SHP77 (cell line): ENCODE data around the gene L3MBTL1.

Source experiments
- DNase-seq, 2 experiments: peaks; one replicate each; lab custom pipeline; 2025; lab: John Stamatoyannopoulos, UW

Gene L3MBTL1

GRCh38 chr20:43535370-43536004 lies 28.0 kb downstream of the L3MBTL1 start:
- no peak for DNase-seq

- DNase-seq = no peak
Observed at GRCh38 chr20:43536041-43536816, 28.7 kb downstream of the L3MBTL1 start.

- DNase-seq = no peak
Observed at GRCh38 chr20:43536817-43537440, 29.4 kb downstream of the L3MBTL1 start.

DNA sequence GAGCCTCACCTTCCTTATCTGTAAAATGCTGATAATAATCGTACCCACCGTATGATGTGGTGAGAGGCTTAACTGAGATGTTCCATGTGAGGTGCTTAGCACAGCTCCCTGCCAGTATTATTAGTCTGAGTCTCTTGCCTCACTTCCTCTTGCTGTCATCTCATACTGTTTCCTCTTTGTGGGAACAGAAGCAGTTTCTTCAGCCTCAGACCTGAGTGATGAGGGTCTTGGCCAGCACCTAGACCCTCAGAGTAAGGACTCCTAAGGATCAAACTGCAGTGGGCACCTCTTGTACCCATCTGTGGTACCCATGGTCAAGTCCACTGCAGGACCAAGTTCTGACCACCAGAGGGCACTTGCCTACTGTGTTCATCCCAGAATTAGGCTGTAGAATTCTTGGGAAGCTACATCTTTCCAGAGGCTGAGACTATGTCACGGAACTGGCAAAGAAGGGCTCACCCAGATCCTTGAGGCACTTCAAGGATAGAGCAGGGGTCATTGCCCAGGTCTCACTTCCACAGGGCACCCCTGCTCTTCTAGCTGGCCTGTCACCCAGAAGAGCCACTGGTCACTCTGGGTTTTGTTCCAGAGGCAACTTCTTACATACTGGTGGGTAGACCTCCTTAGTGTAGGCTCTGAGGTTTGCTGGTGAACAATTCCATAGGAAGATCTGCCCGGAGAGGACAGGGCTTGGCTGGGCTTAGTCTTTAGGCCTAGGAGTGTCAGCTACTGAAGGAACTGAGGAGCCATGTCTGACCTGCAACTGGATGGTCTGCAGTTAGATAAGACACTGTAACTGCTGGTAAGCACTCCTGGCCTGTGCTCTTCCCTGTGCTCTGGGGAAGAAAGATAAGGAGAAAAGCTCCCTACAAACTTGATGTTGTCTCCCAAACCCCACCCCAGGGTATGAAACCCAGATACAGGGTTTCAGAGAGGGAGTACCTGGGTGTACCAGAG lies 30.7 kb downstream of the L3MBTL1 start:
- DNase-seq = peak; percentile 19 to 50

GRCh38 chr20:43538878-43539700 lies 31.6 kb downstream of the L3MBTL1 start:
- DNase-seq = no peak

- DNase-seq = no peak
Observed at GRCh38 chr20:43539975-43540672, 32.6 kb downstream of the L3MBTL1 start.

- DNase-seq = no peak
Observed at GRCh38 chr20:43540673-43541060, 33.2 kb downstream of the L3MBTL1 start.

- no peak for DNase-seq
Observed at GRCh38 chr20:43541214-43541613, 33.7 kb downstream of the L3MBTL1 start.

GRCh38 chr20:43542161-43542560 lies 34.7 kb downstream of the L3MBTL1 start:
- DNase-seq = no peak

- DNase-seq = no peak
Observed at GRCh38 chr20:43542674-43543073, 35.2 kb downstream of the L3MBTL1 start.

DNA sequence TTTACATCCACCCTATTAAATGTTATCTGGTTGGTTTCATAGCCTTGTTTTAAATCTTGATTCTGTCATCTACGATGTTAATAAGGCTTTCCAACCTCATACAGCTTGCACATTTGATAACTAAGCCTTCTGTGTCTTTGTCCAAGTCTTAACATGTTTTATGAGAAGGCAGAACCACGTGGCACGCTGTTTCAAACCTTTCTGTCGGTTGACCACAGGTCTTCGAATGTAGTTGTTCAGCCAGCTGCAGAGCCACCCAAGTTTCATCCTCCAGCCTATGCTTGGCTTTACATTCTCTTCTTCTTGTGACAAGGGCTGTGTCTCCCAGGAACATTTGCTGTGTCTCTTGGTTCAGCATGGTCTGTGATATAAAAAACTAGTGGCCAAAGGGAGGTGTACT lies 35.6 kb downstream of the L3MBTL1 start:
- DNase-seq = no peak

- DNase-seq = no peak
Observed at GRCh38 chr20:43544501-43544900, 37.0 kb downstream of the L3MBTL1 start.

DNA sequence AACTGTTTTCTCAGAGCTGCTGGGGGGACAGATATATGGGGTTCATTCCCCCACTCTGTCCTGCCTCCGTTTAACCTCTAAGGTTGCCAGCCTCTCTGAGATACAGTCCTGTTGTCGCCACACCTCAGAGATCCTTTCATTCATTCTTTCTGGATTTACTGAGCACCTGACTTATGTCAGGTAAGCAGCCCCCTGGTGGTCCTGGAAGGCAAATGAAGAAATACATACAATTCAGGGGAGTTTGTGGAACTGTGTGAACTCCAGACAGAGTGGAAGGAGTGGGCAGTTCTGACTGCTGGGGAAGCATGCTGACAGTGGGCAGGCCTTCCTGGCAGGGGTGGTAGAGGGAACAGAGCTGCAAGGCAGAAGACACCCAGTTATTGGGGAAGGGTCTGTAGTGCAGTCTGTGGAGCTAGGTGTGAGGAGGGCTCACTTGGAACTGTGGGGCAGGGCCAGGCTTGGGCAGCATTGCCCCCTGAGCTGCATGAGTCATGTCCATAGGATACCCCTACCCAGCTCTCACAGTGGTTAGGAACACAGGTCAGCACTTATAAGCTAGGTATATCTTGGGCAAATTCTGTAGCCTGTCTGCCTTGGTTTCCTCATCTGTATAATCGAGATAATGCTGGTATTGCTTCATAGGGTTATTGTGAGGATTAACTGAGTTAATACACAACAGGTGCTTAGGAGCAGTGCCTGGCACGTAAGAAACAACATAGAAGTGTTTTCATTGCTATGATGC lies 38.5 kb downstream of the L3MBTL1 start:
- no peak for DNase-seq

DNA sequence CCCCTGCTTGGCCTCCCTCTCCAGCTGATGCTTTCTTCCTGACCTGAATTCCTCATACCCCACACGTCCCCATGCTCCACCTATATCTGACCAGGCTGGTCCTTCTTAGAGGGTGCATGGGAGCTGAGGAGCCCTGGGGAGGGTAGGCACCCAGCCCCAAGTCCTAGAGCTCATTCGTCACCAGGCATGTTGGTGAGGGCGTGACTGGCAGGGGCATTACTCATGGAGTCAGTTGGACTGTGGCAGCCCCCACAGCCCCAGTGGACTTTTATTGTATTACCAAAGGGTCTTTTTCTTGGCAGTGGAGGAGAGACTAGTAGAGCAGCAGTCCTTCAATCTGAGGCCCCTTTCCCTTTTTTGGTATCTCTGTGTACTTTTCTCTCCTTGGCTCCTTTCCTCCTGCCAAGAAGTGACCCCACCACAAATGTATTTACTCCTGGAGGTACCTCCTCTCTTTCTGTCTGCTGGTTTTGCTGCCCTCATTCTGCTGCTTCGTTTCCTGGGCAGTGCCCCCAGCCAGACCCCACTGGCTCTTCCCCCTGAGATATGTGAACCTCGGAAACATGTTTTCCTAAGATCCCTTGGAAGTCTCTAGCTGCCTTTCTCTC lies 40.9 kb downstream of the L3MBTL1 start:
- no peak for DNase-seq

DNA sequence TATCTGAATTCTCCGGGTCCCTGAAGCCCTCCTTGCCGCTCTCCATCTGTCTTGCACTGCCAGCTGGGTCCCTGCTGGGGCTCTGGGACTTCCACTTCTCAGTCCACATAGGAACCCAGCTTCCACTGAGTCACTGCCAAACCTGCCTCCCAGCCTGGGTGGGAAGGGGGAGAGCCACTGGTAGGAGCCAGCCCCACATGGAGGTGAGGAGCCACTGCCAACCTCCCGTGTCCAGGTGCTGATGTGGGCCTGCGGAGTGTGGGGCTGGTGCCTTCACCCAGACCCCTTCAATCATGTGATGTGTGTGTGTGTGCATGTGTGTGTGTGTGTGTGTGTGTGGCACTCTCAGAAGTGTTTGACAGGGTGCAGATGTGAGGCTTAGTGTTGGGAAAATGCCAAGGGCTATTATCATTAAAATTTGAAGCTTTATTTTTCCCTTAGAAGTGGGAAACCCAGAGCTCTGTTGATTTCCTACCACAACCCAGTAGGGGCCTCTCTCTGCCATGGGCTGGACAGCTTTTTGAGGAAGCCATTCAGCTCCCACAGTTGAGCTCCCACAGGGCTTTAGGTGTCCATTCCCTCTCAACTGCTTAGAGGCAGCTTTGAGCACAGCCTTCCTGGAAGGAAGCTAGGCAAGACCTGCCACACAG lies 42.0 kb downstream of the L3MBTL1 start:
- no peak for DNase-seq

DNA sequence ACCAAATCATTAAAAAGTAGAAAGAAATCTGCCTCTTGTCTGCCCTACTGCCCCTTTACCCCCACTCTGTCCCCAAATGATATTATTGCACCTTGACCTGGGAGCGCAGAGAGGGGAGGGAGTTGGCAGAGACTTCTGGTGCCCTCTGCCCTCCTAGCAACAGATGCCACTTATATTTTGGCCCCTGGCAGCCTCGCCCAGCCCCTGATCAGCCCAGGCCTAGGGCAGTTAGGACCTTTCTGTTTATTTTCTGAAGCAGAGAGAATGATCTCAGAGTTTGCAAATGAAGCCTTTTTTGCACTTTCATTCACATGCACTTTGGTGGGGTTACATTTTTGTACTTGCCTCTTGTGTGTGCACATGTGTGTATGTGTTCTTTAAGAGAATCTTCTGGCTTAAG lies 43.0 kb downstream of the L3MBTL1 start:
- DNase-seq = no peak

GRCh38 chr20:43554369-43554768 lies 46.9 kb downstream of the L3MBTL1 start:
- DNase-seq = no peak

- no peak for DNase-seq
Observed at GRCh38 chr20:43558412-43559146, 51.1 kb downstream of the L3MBTL1 start, which contains the start of gene SGK2. SGK2 (plus strand) TSS chr20:43559027; CDS start chr20:43566496, 7,469 bp downstream.
